ENCODE data around the gene PAM.

The PAM gene

DNA sequence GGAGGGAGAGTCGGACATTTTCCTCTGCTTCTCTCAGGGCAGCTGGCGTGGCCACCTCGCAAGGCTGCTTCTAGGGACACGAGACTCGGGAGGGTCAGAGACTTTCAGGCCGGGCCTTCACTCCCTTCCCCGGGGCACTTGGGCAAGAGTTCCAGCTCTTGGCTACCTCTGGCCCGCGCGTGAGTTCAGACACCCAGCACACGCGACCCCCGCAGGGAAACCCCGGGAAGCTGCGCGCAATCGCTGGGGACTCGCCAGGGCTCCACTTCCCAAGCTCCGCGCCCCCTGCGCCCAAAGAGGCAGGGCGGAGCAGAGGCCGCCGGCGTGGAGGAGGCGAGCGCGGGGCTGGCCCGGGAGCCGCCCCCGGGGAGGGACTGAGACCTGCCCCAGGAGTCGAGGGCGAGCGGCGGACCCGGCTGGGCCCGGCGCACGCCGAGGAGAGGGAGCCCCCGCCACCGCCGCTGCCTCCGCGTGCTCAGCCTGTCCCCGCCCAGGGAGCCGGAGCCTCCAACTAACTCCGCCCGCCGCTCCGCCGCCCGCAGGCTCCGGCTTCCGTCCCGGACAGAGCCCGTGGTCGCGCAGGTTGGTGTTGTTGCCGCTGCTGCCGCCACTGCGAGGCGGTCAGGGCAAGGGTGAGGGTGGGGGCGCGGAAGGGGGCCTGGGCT is at the start of gene PAM:
Gene PAM, plus strand, starts transcription at position 539 of the 665 bp plus-strand sequence. CDS start 110,891 bp downstream, outside the sequence.
- H3K4me1 Mint-ChIP-seq = peaks cover 36% of the 10 kb centered on the region
- ATAC-seq (replicated peaks; ENCODE audit: extremely low read depth, poor library complexity, severe bottlenecking) (peak; percentile 74), DNase-seq (ENCODE audit: low spot score in 2 of 2) (peak; percentile 44 to 54)
- peak within 1 kb of the TSS; percentile 97 for H3K27ac Mint-ChIP-seq (ENCODE audit: low read depth)
- no peaks in the 10 kb centered on the region for H3K9me3 Mint-ChIP-seq
- H3K4me3 Mint-ChIP-seq = peak within 1 kb of the TSS; percentile 99
- peaks cover 12% of the 10 kb centered on the region for H3K36me3 Mint-ChIP-seq (ENCODE audit: insufficient read depth)
- H3K27me3 Mint-ChIP-seq = no peaks in the 10 kb centered on the region

DNA sequence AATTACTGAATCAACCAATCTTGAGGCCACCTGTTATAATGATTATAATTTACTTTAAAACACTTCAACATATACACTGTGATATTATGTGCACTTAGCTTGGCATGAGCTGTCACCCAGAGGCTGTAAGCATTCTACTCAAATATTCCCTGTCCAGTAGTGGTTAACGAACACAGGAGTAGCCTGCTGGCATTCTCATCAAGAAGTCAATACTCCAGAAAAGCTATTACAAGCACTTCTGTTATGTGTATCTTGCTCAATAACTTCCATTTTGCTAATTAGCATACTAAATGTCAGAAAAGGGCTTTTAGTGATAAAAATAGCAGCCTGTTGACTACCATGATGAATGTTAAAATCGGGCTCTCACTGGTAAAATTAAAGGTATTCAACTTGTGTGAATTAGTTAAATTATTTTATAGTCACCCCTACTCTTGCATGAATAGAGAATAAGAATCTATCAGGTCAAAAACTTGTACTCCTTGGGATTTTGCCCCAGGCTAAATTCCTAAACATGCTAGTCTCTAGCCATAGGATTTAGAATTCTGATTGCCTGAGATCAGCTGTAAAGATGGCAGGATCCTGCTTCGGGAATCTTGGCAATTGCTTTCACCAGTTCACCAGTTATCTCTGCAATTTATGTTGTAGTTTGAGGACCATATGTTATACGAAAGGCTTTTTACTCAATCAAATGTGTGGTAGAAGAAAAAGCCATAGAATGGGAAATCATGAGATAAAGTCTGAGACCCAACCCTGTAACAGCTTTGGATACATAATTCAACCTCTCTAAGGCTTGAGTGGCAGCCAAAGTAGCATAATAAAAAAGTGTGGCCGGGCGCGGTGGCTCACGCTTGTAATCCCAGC is 43.4 kb upstream of the PAM start:
- Mint-ChIP-seq H3K36me3 (ENCODE audit: insufficient read depth) (no peaks in the 10 kb centered on the region), H3K9me3 (no peaks in the 10 kb centered on the region), H3K27ac (ENCODE audit: low read depth) (no peak overlapping the region), H3K4me1 (no peaks in the 10 kb centered on the region), H3K27me3 (peaks cover 17% of the 10 kb centered on the region), H3K4me3 (no peak overlapping the region)
- no peak for DNase-seq (ENCODE audit: low spot score in 2 of 2)
- ATAC-seq (replicated peaks; ENCODE audit: extremely low read depth, poor library complexity, severe bottlenecking) = no peak

- no peaks in the 10 kb centered on the region for H3K36me3 Mint-ChIP-seq (ENCODE audit: insufficient read depth)
- peaks cover 31% of the 10 kb centered on the region for H3K27me3 Mint-ChIP-seq
- H3K27ac Mint-ChIP-seq (ENCODE audit: low read depth) = no peak overlapping the region
- ATAC-seq (replicated peaks; ENCODE audit: extremely low read depth, poor library complexity, severe bottlenecking) (no peak), DNase-seq (ENCODE audit: low spot score in 2 of 2) (no peak)
- no peaks in the 10 kb centered on the region for H3K4me1 Mint-ChIP-seq
- H3K9me3 Mint-ChIP-seq = no peaks in the 10 kb centered on the region
- no peak overlapping the region for H3K4me3 Mint-ChIP-seq
Observed at GRCh38 chr5:102713278-102713677, 41.8 kb upstream of the PAM start.

DNA sequence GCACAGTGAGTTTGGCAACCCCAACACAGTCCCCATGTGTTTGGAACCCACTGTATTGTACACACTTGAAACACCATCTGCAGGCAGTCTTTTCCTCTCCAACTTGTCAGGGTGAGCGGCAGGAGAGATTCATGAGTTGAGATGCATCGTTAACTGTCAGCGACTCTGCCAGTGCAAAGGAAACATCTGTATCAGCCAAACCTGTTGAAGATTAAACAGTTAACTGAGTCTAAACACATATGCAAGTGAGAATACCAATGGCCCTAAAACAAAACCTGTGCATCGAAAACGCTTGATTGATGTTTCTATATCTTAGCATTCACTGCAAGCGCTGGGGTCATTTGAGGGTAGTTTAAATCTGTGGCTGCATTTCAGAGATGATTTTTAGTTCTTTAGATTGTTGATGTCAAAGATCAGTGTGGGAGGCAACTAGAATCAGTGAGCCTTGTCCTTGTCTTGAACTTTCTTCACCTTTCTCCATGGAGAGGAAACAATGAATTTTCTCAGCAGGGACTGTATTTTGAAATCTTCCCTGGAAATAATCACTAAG is 41.3 kb upstream of the PAM start:
- H3K9me3 Mint-ChIP-seq = no peaks in the 10 kb centered on the region
- H3K4me3 Mint-ChIP-seq = no peak overlapping the region
- H3K27ac Mint-ChIP-seq (ENCODE audit: low read depth) = no peak overlapping the region
- no peaks in the 10 kb centered on the region for H3K4me1 Mint-ChIP-seq
- ATAC-seq (replicated peaks; ENCODE audit: extremely low read depth, poor library complexity, severe bottlenecking) = no peak
- no peaks in the 10 kb centered on the region for H3K36me3 Mint-ChIP-seq (ENCODE audit: insufficient read depth)
- DNase-seq (ENCODE audit: low spot score in 2 of 2) = no peak
- H3K27me3 Mint-ChIP-seq = peaks cover 36% of the 10 kb centered on the region

DNA sequence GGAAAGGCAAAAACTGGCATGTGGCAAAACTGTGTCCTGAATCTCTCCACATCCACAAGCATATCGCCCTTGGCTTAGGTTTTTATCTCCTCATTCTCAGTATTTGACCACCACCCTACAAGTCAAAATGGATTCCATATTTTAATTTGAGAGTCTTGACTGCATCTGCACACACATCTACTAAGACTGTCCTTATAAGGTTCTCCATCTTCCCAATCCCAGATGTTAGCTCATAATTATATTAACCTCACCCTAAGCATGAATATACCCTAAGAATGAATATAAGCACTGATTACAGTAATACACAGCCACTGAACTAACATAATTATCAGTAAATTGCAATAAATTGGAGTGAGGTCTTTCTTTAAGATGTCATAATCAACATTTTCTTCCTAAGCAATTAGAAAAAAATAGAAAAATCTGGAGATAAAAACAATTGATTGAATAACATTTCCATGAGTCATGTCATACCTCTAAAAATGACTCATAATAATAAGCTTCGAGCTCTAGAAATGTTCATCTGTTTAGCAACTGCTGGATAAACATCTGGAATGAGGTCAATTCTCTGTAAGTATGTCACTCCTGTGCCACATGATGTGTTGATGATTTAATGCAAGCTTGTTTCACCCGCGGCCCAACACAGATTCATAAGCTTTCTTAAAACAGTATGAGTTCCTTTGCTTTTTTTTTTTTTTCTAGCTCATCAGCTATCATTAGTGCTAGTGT is 39.9 kb upstream of the PAM start:
- Mint-ChIP-seq H3K36me3 (ENCODE audit: insufficient read depth) (no peaks in the 10 kb centered on the region), H3K4me3 (no peak overlapping the region), H3K27me3 (peaks cover 44% of the 10 kb centered on the region), H3K4me1 (no peaks in the 10 kb centered on the region), H3K9me3 (no peaks in the 10 kb centered on the region), H3K27ac (ENCODE audit: low read depth) (no peak overlapping the region)
- DNase-seq (ENCODE audit: low spot score in 2 of 2) (no peak), ATAC-seq (replicated peaks; ENCODE audit: extremely low read depth, poor library complexity, severe bottlenecking) (no peak)

DNA sequence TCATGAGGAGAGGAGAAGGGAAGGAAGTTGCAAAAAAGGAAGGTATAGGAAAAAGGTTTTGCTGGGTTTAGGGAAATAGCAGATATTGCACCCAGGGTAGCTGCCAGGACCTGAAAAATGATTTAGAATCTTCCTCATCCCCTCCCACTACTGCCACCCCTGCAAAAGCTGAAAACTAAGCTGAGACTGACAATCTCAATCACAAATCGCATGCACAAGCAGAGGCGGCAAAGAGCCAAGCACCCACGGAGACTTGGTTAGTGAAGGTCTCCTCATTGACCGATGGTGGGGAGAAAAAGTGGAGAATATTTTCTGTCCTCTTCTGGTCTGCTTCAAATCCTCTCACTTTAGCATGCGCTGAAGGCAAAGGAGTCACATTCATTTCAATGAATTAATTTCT is 39.1 kb upstream of the PAM start:
- H3K4me3 Mint-ChIP-seq = no peak overlapping the region
- no peaks in the 10 kb centered on the region for H3K9me3 Mint-ChIP-seq
- H3K36me3 Mint-ChIP-seq (ENCODE audit: insufficient read depth) = no peaks in the 10 kb centered on the region
- ATAC-seq (replicated peaks; ENCODE audit: extremely low read depth, poor library complexity, severe bottlenecking) (no peak), DNase-seq (ENCODE audit: low spot score in 2 of 2) (no peak)
- peaks cover 44% of the 10 kb centered on the region for H3K27me3 Mint-ChIP-seq
- no peaks in the 10 kb centered on the region for H3K4me1 Mint-ChIP-seq
- H3K27ac Mint-ChIP-seq (ENCODE audit: low read depth) = no peak overlapping the region

GRCh38 chr5:102718819-102719218 is 36.3 kb upstream of the PAM start:
- DNase-seq (ENCODE audit: low spot score in 2 of 2) (no peak), ATAC-seq (replicated peaks; ENCODE audit: extremely low read depth, poor library complexity, severe bottlenecking) (no peak)
- H3K9me3 Mint-ChIP-seq = no peaks in the 10 kb centered on the region
- H3K27me3 Mint-ChIP-seq = peaks cover 66% of the 10 kb centered on the region
- no peaks in the 10 kb centered on the region for H3K4me1 Mint-ChIP-seq
- H3K36me3 Mint-ChIP-seq (ENCODE audit: insufficient read depth) = no peaks in the 10 kb centered on the region
- H3K4me3 Mint-ChIP-seq = no peak overlapping the region
- H3K27ac Mint-ChIP-seq (ENCODE audit: low read depth) = no peak overlapping the region

GRCh38 chr5:102719886-102720285 is 35.2 kb upstream of the PAM start:
- ATAC-seq (replicated peaks; ENCODE audit: extremely low read depth, poor library complexity, severe bottlenecking) = no peak
- no peak for DNase-seq (ENCODE audit: low spot score in 2 of 2)
- Mint-ChIP-seq H3K4me1 (no peaks in the 10 kb centered on the region), H3K4me3 (no peak overlapping the region), H3K36me3 (ENCODE audit: insufficient read depth) (no peaks in the 10 kb centered on the region), H3K9me3 (no peaks in the 10 kb centered on the region), H3K27me3 (peaks cover 66% of the 10 kb centered on the region), H3K27ac (ENCODE audit: low read depth) (no peak overlapping the region)

GRCh38 chr5:102720969-102721368 is 34.1 kb upstream of the PAM start:
- Mint-ChIP-seq H3K27me3 (peaks cover 57% of the 10 kb centered on the region), H3K9me3 (no peaks in the 10 kb centered on the region), H3K27ac (ENCODE audit: low read depth) (no peak overlapping the region), H3K4me1 (no peaks in the 10 kb centered on the region), H3K4me3 (no peak overlapping the region), H3K36me3 (ENCODE audit: insufficient read depth) (no peaks in the 10 kb centered on the region)
- ATAC-seq (replicated peaks; ENCODE audit: extremely low read depth, poor library complexity, severe bottlenecking) (no peak), DNase-seq (ENCODE audit: low spot score in 2 of 2) (no peak)

GRCh38 chr5:102722931-102723330 is 32.2 kb upstream of the PAM start:
- DNase-seq (ENCODE audit: low spot score in 2 of 2) (no peak), ATAC-seq (replicated peaks; ENCODE audit: extremely low read depth, poor library complexity, severe bottlenecking) (no peak)
- H3K27ac Mint-ChIP-seq (ENCODE audit: low read depth) = no peak overlapping the region
- H3K9me3 Mint-ChIP-seq = no peaks in the 10 kb centered on the region
- H3K36me3 Mint-ChIP-seq (ENCODE audit: insufficient read depth) = no peaks in the 10 kb centered on the region
- H3K4me1 Mint-ChIP-seq = no peaks in the 10 kb centered on the region
- H3K4me3 Mint-ChIP-seq = no peak overlapping the region
- H3K27me3 Mint-ChIP-seq = peaks cover 38% of the 10 kb centered on the region

- peaks cover 30% of the 10 kb centered on the region for H3K27me3 Mint-ChIP-seq
- H3K4me1 Mint-ChIP-seq = no peaks in the 10 kb centered on the region
- H3K36me3 Mint-ChIP-seq (ENCODE audit: insufficient read depth) = peaks cover 2% of the 10 kb centered on the region
- no peak overlapping the region for H3K27ac Mint-ChIP-seq (ENCODE audit: low read depth)
- H3K4me3 Mint-ChIP-seq = no peak overlapping the region
- DNase-seq (ENCODE audit: low spot score in 2 of 2) = no peak
- no peak for ATAC-seq (replicated peaks; ENCODE audit: extremely low read depth, poor library complexity, severe bottlenecking)
- H3K9me3 Mint-ChIP-seq = no peaks in the 10 kb centered on the region
Observed at GRCh38 chr5:102731693-102732092, 23.4 kb upstream of the PAM start.

DNA sequence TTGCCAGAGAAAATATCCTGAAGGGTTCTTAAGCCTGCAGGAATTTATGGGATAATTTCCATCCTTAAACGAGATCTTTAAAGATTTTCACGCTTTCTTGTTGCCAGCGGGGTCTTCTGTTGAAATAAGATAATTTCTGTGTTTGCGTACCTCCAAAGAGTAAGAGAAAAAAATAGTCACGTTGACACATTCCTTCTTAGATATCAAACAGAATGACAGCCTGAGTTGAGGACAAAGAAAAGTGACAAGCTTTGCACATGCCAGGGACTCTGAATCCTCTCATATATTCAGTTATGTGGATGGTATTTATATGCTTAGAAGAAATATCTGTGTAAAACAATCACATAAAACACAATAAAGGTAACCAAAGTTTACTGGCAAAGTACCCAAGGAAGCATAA is 21.6 kb upstream of the PAM start:
- Mint-ChIP-seq H3K4me1 (no peaks in the 10 kb centered on the region), H3K36me3 (ENCODE audit: insufficient read depth) (peaks cover 2% of the 10 kb centered on the region), H3K27ac (ENCODE audit: low read depth) (no peak overlapping the region), H3K9me3 (no peaks in the 10 kb centered on the region), H3K4me3 (no peak overlapping the region), H3K27me3 (peaks cover 38% of the 10 kb centered on the region)
- ATAC-seq (replicated peaks; ENCODE audit: extremely low read depth, poor library complexity, severe bottlenecking) (no peak), DNase-seq (ENCODE audit: low spot score in 2 of 2) (no peak)
